NCI-H1930 (cell line): ENCODE results near the gene PRKG1.

Source experiments
- DNase-seq, 2 experiments: peaks; one replicate each; lab custom pipeline; 2025; lab: John Stamatoyannopoulos, UW

PRKG1 gene

DNA sequence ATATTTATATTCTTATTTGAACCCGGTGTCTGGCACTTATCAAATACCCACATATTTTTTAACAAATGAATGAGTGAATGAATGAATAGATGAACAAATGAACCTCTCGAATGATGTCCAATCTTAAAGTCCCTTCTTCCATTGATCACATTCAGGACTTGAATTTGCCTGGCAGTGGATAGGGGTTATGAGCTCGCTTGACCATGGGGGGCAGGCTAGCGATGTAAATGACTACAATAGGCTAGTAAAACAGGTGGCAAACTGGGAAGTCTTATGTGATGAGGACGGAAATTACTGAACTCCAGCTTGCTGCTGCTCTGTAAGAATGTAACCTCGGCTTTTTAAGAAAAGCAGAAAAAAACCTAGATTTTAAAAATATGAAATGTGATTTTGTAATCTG is 992.1 kb downstream of the PRKG1 start:
- no peak for DNase-seq

DNA sequence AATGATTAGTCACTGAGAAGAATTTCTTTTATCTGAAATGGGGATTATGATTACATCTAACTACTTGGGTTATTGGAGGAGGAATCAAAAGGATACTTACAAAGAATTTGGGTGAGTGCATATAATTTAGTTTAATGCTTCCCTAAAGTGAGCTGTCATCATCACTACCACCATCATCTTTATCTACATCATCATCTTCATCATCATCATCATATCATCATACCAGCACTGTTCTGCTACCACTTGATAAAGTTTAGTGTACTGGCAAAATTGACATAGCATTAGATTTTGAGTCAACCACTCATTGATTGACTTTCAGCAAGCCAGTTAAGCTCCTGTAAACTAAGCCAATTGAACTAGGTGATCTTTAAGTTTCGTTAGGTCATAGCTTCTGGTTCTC is 994.2 kb downstream of the PRKG1 start:
- DNase-seq = no peak

DNA sequence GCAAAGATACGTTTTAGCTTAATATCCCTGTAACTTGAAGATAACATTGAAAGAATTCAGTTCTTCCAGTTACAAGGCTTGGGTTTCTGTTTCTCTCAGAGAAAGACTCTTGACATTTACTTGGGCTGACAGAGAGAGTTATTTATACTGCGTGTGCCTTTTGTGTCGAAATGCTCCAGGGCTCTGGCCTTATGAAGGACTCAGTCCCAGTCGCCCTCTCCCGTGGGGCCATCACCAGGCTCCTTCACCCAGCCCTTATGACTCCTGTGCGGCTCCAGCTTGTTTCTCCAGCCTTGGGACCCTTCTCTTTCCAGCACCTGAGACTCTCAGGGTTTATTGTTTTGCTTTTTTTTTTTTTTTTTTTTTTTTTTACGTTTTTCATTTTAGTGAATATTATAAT is 997.5 kb downstream of the PRKG1 start:
- no peak for DNase-seq

DNA sequence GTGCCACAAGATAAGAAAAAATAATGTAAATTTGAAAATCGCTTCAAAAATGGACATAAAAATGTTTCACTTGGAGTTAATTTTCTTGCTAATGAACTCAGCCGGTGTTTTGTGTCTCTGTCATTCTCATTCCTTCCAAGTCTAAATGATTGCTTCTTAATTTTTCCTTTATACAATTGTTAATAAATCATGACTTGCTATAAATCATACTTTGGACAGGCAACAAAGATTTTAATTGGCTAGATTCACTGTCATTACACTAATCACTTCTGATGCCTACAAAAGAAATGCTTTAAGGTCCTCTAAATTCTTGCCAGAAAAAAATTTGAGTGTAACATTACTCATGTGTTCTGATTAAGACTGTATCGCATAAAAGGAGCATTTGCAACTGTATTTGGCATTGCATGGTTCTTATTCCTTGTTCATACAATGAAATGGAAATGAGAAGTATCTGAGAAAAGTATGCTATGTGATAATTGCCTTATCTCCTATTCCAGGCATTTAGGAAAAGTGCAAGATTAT is 1000.3 kb downstream of the PRKG1 start:
- DNase-seq = no peak

DNA sequence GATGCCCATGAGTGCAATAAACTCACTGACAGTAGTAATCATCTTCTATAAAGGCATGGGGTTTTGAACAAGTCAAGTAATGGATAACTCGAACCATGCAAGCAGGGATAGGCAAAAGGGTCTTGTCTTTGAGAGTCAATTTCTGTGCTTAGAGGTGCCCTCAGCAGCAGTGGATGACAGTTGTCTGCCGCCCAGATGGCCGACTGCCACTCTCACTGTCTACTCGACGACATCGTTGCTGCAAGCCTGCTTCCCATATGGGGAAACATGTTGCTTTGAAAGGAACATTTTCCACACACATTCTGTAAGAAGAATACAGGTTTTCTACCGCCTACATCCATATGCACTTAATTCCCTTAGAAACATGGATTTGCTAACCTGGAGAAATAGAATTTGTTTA is 1003.5 kb downstream of the PRKG1 start:
- DNase-seq = no peak

DNA sequence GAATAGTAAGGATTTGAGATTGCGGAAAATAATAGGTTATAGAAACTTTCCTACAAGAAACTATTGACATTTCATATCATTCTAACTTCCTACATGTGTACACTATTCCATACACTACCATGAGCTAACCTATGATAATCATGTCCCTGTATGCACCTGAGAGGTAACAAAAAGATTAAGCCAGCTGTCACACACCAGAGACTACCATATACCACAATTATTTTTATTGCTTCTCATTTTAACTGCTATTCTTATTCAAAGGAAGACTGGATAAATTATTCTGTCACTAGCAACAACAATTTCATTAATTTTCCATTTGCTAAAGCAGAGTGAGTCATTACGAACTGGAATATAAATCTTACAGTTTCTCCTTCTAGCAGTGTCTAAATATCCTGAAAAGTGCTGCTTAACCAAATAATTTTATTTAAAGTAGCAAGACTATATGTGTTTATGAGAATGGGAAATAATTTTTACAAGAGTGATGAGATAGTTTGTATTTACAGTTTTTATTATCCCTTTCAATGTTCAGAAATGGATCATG is 1004.2 kb downstream of the PRKG1 start:
- DNase-seq = no peak

DNA sequence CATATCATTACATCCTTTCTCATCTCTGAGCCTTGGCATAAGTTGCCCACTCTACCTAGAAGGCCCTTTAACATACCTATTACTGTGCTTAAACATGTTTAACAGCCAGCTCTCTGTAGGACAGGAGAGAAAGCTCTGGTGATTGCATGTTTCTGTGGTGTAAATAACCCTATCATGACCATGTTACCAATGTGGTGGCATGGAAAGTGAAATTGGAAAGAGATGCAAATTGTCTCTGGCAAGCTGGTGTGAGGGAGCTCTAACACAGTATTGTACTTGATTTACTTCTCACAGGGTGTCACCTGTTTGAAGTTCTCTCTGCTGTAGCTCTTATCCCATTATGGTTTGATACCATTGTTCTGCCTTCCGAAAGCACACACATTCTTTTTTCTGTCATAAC is 1008.0 kb downstream of the PRKG1 start:
- no peak for DNase-seq

DNA sequence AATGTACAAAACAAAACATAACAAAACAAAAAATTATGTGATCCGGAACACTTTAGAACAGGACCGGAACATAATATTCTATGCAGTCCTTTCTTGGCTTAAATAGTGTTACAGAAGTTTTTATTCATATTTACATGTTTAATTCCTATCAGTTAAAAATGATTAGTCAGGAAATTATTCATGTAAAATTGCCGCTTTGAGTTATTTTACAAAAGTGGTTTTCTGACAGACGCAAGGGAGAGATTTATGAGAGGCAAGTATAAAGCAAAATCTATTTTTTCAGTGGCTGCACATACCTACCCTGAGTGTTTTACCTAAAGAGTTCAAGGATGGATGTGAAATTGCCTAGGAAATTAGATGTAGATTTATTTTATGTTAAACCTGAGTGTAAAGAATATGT is 1009.1 kb downstream of the PRKG1 start:
- DNase-seq = no peak

DNA sequence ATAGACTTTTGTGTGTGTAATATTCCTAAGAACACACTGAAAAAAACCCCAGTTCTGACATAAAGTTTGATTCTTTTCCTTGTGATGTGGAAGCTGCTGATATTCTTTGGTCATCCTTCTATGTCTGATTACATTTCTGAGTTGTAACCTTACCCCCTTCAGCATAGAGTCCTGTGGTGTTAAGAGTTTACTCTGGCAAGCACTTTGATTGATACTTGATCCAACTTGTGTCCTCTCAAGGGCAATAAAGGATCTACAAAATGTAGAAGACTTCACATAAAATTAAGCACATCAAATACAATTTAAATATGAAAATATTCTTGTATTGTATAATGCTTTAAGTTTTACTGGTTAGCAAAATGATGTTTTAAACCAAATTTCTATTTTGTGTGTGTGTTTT is 1018.1 kb downstream of the PRKG1 start:
- no peak for DNase-seq

DNA sequence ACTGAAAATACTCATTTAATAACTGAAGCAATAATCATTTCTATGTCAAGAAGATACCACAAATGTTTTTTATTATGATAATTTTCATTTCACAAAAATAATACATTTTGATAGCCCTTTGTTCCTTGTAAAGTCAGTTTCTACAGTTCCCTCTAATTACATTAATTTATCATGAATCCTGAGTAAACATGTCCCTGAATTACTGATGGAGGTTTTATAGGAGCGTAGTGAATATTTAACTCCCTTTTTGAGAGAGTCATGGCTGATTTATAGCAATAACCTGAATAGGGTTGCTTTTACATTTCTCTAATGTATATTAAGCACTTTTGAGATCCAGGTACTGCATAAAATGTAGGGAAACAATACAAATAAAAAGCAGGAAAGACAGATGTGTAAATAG is 1023.8 kb downstream of the PRKG1 start:
- DNase-seq = no peak

DNA sequence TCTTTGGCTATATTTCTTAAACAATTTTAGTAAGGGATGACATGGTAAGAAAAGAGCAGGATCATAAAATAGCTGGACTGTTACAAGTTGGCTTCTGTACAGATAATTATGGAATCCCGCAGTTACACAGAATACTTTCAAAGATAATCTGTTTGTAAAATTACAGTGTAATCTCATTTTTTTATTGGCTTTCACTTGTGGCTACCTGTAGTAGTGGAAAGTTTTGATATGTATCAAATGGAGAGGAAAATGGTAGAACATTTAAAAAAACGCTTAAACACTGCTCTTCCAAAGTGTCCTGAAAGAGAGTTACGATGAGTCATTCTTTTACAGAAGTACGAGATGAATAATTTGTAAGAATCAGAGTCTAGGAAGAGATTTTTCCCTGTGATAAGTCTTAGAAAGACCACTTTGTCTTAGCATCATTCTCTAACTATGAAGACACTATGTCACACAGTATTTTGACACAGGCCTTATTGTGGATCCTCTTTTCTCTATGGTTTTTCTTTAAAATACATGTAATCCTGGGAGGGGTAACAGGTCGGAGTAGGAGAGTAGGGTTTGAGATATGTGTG is 1024.8 kb downstream of the PRKG1 start:
- DNase-seq = no peak

DNA sequence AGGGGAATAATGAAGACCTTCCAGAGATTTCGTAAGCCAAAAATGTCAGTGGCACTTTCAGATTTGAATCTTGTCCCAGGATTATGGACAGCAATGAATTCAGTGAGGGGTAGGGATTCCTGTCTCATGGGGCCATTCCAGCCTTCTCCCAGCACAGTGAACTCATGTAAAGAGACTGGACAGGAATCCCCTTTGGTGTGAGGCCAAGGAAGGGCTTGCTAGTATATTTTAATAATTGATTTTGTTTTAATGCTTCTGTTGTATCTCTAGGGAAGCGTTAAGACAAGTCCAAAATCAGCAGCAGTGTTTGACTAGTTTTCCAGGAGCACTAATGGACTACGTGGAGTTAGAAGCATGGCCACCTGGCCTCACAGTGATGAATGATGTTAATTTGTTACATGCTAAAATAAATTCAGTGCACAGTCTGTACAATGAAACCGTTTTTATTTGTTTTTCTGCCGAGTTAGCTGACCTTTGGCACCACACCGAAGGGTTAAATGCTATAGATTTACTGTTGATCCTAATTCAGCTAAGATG is 1025.8 kb downstream of the PRKG1 start:
- no peak for DNase-seq

DNA sequence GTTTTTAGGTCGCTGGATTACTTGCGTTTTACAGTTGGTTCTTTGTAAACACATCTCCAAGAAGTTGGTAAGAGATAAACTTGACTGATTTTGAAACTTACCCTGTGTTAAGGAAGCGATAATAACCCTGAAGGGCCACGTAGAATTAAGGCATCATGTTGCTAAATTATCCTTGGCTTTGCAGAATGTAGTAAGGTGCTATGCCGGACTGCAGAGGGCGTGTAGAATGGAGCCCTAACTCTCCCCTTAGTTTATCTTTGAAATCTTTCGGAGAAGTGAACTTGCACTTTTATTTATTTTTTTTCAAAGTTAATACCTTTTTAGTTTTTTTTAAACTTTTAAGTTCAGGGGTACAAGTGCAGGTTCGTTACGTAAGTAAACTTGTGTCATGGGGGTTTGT is 1031.0 kb downstream of the PRKG1 start:
- no peak for DNase-seq

DNA sequence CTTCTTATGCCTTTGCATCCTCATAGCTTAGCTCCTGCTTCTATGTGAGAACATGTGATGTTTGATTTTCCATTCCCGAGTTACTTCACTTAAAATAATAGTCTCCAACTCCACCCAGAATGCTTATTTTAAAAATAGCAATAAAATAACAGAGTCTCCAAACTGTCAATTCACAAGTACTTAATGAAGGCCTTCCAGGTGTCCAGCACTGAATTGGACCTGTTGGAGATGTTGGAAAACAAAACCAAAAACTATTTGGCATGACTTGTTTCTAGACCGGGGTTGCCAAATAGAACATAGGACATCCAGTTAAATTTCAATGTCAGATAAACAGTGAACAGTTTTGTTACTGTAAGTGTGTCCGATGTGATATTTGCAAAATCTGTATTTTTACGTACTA is 1031.7 kb downstream of the PRKG1 start:
- DNase-seq = no peak

DNA sequence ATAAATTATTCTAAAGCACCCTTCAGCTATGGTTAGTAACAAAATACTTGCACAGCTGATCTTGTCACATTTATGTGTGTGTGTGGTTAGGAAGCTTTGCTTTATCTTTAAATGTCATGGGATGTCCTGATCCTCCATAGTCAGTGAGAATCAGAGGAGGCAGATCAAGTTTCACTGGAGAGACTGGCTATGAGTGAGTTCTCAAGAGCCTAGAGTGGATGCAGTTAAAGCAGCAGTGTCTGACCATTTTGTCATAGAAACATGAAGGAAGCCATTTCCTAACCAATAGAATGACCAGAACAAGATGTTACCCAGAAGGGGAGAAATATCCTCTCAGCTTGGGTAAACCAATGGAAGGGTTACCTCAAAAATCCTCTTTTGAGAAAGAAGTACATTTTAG is 1032.6 kb downstream of the PRKG1 start:
- DNase-seq = no peak

DNA sequence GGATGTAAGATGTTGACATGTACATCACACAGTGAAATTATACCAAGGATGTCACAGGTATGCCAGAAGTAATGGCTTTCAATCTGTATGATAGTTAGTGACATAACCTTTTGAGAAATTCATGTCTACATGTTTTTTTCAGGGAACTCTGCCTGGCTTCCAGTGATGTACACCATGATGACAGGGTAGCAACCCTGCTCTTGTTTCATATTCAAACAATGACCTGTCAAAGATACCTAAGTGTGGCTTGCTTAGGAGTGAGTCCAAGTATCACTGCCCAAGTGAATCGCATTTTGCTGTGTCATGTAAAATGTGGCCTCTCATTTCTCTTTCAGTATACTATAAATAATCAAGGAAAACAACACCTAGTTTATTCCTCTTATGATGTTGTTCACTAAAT is 1033.9 kb downstream of the PRKG1 start:
- DNase-seq = no peak

DNA sequence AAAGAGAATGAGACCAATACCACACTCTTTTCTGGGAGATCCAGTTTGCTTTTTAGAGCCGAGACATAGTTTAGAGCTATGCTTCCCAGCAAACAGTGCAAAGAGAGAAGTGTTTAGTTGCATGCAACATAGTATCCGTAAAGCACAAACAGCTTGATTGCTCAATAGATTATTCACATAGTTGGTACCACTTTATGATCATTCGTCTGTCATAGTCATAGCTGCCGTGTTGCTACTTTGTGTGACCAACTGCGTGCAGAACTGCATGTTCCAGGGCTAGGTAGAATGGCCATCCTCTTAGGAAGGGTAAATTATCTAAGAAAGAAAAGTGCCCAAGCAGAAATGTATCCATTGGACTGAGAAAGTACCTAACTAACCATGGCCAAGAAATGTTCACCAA is 1036.3 kb downstream of the PRKG1 start:
- no peak for DNase-seq

DNA sequence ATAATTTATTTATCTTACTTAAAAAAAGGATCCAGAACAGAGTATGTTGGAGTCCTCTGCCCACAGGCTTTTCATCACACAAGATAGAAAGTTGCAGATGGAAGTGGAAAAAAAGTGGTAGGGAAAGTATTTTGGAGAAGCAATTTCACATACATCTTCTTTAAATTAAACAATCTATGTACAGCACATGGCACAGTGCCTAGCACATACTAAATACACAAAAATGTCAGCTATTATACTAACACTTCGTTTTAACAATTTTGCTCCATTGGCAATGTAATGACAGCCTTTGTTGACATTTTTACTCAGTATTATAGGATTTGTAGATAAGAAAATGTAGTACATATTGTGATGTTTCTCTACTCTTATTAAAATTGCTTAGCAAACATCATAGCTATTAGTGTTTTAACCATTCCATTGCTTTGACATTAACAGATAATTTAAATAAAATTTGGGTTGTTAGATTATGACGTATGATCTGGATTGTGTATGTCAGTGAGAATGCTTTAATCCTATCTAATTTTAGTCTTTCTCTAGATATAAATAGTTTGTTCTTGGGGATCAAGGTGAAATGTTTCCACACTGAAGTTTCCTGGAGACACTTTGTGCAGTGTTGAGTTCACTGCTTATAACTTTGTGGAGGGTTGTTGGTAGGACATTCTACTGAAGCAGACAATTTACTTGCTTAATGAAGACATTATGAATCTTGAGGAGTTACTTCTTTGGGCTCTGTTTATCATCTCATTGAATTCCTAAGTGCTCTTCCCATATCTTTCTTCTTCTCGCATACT is 1037.0 kb downstream of the PRKG1 start:
- no peak for DNase-seq

DNA sequence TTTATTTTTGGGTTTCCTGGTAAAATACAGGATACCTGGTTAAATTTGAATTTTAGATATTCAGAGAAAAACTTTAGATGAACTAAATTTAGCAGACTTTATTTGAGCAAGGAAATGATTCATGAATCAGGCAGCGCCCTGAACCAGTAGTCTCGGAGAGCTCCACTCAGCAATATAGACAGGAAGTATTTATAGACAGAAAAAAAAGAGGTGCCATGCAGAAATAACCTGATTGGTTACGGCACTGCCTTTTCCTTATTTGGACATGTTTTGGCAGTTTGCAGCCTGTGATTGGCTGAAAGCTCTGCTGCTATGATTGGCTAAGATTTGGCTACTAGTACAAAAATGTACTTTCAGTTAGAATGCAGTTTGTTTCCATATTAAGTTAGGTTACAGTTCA is 1041.5 kb downstream of the PRKG1 start:
- no peak for DNase-seq

DNA sequence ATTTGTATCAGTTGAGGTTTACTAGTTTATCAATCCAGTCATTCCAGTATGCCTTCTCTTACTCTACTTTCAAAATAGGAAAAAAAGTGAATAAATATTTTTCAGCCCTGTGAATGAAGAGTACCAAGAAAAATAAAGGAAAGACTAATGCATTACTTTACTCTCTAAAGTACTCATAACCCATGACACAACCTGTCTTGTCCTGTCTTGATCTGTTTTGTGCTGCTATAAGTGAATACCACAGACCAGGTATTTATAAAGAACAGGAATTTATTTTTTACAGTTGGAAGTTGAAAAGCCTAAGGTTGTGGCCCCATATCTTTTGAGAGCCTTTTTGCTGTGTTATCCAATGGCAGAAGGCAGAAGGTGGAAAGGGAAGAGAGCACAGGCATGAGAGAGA is 1045.2 kb downstream of the PRKG1 start:
- DNase-seq = no peak

DNA sequence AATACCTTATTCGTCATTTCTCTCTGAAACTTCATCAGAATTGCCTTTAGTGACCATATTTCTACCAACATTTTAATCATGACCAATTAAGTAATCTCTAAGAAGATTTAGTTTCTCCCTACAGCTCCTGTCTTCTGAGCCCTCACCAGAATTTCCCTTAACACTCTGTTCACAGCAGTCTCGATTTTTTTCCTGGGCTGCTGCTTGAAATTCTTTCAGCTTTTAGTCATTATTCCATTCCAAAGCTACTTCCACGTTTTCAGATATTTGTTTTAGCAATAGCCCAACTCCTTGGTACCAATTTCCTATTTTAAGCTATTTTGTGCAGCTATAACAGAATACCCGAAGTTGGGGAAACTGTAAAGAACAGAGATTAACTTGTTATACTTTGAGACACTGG is 1047.4 kb downstream of the PRKG1 start:
- no peak for DNase-seq

DNA sequence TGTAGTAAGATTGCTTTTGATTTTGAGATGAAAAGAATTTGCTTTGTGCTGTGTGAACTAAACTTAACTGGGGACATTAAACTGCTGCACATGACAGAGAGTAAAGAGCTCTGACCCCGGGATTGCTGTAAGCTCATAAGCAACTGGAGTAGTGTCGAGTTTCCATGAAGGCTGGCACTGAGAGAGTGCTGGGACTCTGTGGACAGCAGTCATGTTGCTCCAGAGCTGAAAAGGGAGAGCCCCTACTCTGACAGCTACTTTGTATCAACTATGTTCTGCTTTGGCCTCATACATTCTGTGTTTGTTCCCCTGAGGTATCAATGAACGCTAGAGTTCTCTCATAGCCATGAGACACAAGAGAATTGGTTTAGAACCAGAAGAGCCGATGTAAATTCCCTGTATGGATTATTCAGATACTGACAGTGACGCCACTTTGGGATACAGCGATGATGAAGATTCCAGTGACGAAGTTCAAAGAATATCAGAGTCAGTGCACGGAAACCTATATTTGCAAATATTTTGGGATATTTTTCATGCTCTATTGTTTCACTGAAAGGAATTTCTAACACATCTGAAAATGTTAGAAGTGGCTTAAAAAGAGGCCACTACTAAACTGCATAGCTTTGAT is 1053.9 kb downstream of the PRKG1 start:
- no peak for DNase-seq
